OCI-LY7 (cell line): Measurements from ENCODE around the gene STK33.

Source experiments
- CTCF ChIP-seq: fragments of 200-600 bp; sonication (generic); conservative IDR thresholded peaks from 2 replicates; pipeline ENCODE4 v1.5.1; 2014; ENCODE audit warnings: mild to moderate bottlenecking, antibody characterized with exemption, low read length, moderate library complexity, mixed read lengths
- EZH2phosphoT487 ChIP-seq: fragments of 200-600 bp; sonication (generic); IDR thresholded peaks from 2 replicates; pipeline ENCODE4 v1.6.1; 2018; ENCODE audit warnings: low read depth, borderline replicate concordance, mild to moderate bottlenecking, mixed run types, antibody characterized with exemption, low read length, moderate library complexity, mixed read lengths

GRCh38 chr11:8387141-8387540 lies 206.9 kb downstream of the STK33 start:
- no peak for TF ChIP-seq EZH2phosphoT487
- TF ChIP-seq CTCF = no peak
